Keratinocyte (primary cell): ENCODE measurements around the gene WDR49.

Experiments used
- CTCF ChIP-seq, 3 experiments: IDR thresholded peaks in 1 of 3; conservative IDR thresholded peaks in 1 of 3; optimal IDR thresholded peaks in 1 of 3; 2 replicates in 2 of 3; 3 replicates in 1 of 3; pipeline versions ENCODE3 to v1.5.1; 2011; ENCODE audit warnings: low read length in 3 of 3, mild to moderate bottlenecking in 3 of 3, moderate library complexity in 2 of 3, control low read depth in 1 of 3, inconsistent platforms in 1 of 3; ENCODE audit not compliant: insufficient read depth in 2 of 3; ENCODE audit errors: extremely low read depth in 1 of 3
- EZH2 ChIP-seq: IDR thresholded peaks from one replicate; pipeline ENCODE4 v1.6.1; 2012; ENCODE audit warnings: inconsistent platforms, mild to moderate bottlenecking, low read length, moderate library complexity

GRCh38 chr3:167469381-167469780 is 184.4 kb downstream of the WDR49 start:
- TF ChIP-seq EZH2 (no peak), CTCF (optimal IDR thresholded peaks at IDR 0.05 in 1 of 3, IDR thresholded peaks at IDR 0.05 in 1 of 3, conservative IDR thresholded peaks at IDR 0.05 in 1 of 3; ENCODE audit: extremely low read depth in 1 of 3, insufficient read depth in 2 of 3, low read length in 3 of 3) (no peak)
